ENCODE results near the gene GPC4.
A peak's percentile ranks its signal among the peaks of the same experiment; 100 is the strongest.

GPC4 gene

GRCh38 chrX:133273180-133273579 lies 142.1 kb downstream of the GPC4 start:
- TF ChIP-seq, protein P1, sequence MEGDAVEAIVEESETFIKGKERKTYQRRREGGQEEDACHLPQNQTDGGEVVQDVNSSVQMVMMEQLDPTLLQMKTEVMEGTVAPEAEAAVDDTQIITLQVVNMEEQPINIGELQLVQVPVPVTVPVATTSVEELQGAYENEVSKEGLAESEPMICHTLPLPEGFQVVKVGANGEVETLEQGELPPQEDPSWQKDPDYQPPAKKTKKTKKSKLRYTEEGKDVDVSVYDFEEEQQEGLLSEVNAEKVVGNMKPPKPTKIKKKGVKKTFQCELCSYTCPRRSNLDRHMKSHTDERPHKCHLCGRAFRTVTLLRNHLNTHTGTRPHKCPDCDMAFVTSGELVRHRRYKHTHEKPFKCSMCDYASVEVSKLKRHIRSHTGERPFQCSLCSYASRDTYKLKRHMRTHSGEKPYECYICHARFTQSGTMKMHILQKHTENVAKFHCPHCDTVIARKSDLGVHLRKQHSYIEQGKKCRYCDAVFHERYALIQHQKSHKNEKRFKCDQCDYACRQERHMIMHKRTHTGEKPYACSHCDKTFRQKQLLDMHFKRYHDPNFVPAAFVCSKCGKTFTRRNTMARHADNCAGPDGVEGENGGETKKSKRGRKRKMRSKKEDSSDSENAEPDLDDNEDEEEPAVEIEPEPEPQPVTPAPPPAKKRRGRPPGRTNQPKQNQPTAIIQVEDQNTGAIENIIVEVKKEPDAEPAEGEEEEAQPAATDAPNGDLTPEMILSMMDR (conservative IDR thresholded peaks at IDR 0.05; ENCODE audit: low read depth, low read length): no peak
- no peak overlapping the region for H3K4me3 ChIP-seq (ENCODE audit: low read depth, low read length)
- DNase-seq (ENCODE audit: low read depth): no peak

GRCh38 chrX:133269168-133269567 lies 146.1 kb downstream of the GPC4 start:
- TF ChIP-seq, protein P1 (conservative IDR thresholded peaks at IDR 0.05; ENCODE audit: low read depth, low read length): no peak
- no peak for DNase-seq (ENCODE audit: low read depth)

DNA sequence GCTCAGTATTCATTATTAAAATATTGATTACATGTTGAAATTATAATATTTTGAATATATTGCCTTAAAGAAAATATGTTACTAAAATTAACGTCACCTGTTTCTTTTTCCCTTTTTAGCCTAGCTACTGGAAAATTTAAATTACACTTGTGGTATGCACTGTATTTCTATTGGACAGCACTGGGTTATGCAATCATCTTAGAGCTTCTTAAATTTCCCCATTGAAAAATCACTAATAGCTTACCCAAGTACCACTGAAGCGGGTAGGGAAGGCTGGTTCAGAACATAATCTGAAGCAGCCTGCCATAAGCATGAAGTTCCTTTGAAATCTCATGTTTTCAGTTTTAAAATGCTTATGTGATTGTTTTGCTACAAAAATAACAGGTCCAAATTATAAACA lies 147.7 kb downstream of the GPC4 start:
- H3K4me3 ChIP-seq (ENCODE audit: low read depth, low read length): no peak overlapping the region
- TF ChIP-seq, protein P1 (conservative IDR thresholded peaks at IDR 0.05; ENCODE audit: low read depth, low read length): no peak
- DNase-seq (ENCODE audit: low read depth): no peak

More at GRCh38 chrX:133269168-133269567, 146.1 kb downstream of the GPC4 start:
- no peak overlapping the region for H3K4me3 ChIP-seq (ENCODE audit: low read depth, low read length)

DNA sequence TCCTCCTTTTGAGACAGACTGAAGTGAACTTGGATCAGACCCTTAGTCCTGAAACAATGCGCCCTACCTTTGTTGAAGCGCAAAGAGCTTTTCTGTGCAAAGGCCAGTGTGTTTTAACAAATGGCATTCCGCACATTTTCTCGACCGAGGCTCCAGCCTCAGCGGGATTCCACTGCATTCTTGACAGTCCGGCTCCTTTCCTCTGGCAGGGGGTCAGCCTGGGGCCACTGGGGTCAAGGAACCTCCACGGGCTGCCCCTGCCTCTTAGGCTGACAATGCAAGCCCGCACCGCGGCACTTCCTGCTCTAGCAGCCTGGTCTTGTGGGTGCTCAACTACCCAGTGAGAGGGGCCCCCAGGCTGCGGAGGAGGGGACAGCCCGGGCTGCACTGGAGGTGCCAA lies 150.0 kb downstream of the GPC4 start:
- peak; percentile 47 for DNase-seq (ENCODE audit: low read depth)
- H3K4me3 ChIP-seq (ENCODE audit: low read depth, low read length): peak overlapping the region; percentile 11
- TF ChIP-seq, protein P1 (conservative IDR thresholded peaks at IDR 0.05; ENCODE audit: low read depth, low read length): no peak

- no peak overlapping the region for H3K4me3 ChIP-seq (ENCODE audit: low read depth, low read length)
- TF ChIP-seq, protein P1 (conservative IDR thresholded peaks at IDR 0.05; ENCODE audit: low read depth, low read length): no peak
- peak; percentile 26 for DNase-seq (ENCODE audit: low read depth)
Measured at GRCh38 chrX:133258481-133258880, 156.8 kb downstream of the GPC4 start.

- TF ChIP-seq, protein P1 (conservative IDR thresholded peaks at IDR 0.05; ENCODE audit: low read depth, low read length): no peak
- DNase-seq (ENCODE audit: low read depth): peak; percentile 58
- no peak overlapping the region for H3K4me3 ChIP-seq (ENCODE audit: low read depth, low read length)
Measured at GRCh38 chrX:133254666-133255065, 160.6 kb downstream of the GPC4 start.

DNA sequence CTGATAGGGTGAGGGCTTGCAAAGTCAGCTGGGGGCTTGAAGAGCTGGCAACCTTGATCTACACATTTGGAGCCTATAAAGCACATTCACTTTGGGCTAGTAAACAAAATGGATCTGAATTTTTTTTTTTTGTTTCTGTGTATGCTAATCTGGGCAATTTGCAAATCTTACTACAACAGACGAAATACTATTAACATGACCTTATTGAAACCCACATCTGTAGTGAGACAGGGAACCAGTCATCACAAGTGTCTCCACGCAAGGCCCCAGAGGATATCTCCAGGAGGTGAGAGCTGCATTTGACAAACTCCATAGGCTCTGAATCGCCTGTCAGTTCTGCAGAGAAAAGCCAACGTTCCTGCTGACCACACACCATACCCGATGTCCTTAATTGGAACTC lies 164.1 kb downstream of the GPC4 start:
- TF ChIP-seq, protein P1 (conservative IDR thresholded peaks at IDR 0.05; ENCODE audit: low read depth, low read length): no peak
- no peak for DNase-seq (ENCODE audit: low read depth)
- no peak overlapping the region for H3K4me3 ChIP-seq (ENCODE audit: low read depth, low read length)

Data from choroid plexus epithelial cell (primary cell).